A549 (cell line): Measurements from ENCODE around the gene ANK2. TPM values are rescaled to one million over a fixed set of nuclear protein-coding genes. Genes with fewer than 3 reads are reported as not detected.

ENCODE experiments used
- ATAC-seq, 2 experiments: fragments of 200-7000 bp in 1 of 2; fragments of >200 bp in 1 of 2; cut with Nextera tagmentation in 1 of 2; cut with Tn5 transposase in 1 of 2; 3 replicates each; pipeline versions ENCODE4 v1.8.0 to v1.9.1; 2018 to 2020; ENCODE audit warnings: mild to moderate bottlenecking in 1 of 2, moderate library complexity in 1 of 2
- CTCF ChIA-PET: fragments of 300-600 bp; sonication (Branson Sonifier 250); formaldehyde crosslinking; extraction: SDS; loops from one replicate; lab custom pipeline; 2021; ENCODE audit warnings: antibody characterized with exemption, inconsistent platforms; lab: Yijun Ruan, JAX
- POLR2A ChIA-PET: fragments of 350-600 bp; formaldehyde crosslinking; extraction: SDS; loops from one replicate; lab custom pipeline; 2021; ENCODE audit warnings: antibody characterized with exemption, inconsistent platforms; lab: Yijun Ruan, JAX
- DNase-seq, 2 experiments: peaks; one replicate each; pipeline versions ENCODE4 v3.0.0 to v3.0.0-alpha.2; 2011 to 2016; ENCODE audit warnings: low read depth in 1 of 2, low spot score in 1 of 2
- FAIRE-seq: peaks from 2 replicates; lab custom pipeline; 2011; peaks lifted over from hg19 to GRCh38; lab: Jason Lieb, UNC
- H3K27ac ChIP-seq, 2 experiments: fragments of >200 bp; sonication (Bioruptor Twin); formaldehyde crosslinking; 3 replicates each; pipeline ENCODE4 v1.5.1; 2016 to 2017
- H3K4me1 ChIP-seq: fragments of >200 bp; sonication (Bioruptor Twin); formaldehyde crosslinking; 3 replicates; pipeline ENCODE4 v1.6.1; 2016
- H3K4me2 ChIP-seq: fragments of >200 bp; sonication (Bioruptor Twin); formaldehyde crosslinking; 3 replicates; pipeline ENCODE4 v1.6.1; 2016
- H3K4me3 ChIP-seq: fragments of >200 bp; sonication (Bioruptor Twin); formaldehyde crosslinking; 3 replicates; pipeline ENCODE4 v1.5.1; 2016
- H3K9me3 ChIP-seq: fragments of >200 bp; sonication (Bioruptor Twin); formaldehyde crosslinking; 3 replicates; pipeline ENCODE4 v1.6.1; 2016
- CHD2 ChIP-seq: fragments of 150-350 bp; IDR thresholded peaks from 2 replicates; pipeline ENCODE4 v1.6.1; 2014; ENCODE audit warnings: low read length; ENCODE audit not compliant: partially characterized antibody
- CHD4 ChIP-seq: fragments of 200-600 bp; sonication (generic); IDR thresholded peaks from 2 replicates; pipeline ENCODE4 v1.6.1; 2016; ENCODE audit warnings: antibody characterized with exemption, mild to moderate bottlenecking, borderline replicate concordance
- ELK1 ChIP-seq: fragments of 150-350 bp; IDR thresholded peaks from 2 replicates; pipeline ENCODE4 v1.6.1; 2014; ENCODE audit warnings: low read depth, mild to moderate bottlenecking, low read length
- EP300 ChIP-seq, 2 experiments: fragments of >200 bp; sonication (Bioruptor Twin); formaldehyde crosslinking; IDR thresholded peaks; 2 replicates in 1 of 2; 3 replicates in 1 of 2; pipeline ENCODE4 v1.6.1; 2016 to 2017
- FOXS1 ChIP-seq: fragments of 250-450 bp; sonication (Bioruptor Pico); IDR thresholded peaks from 2 replicates; pipeline ENCODE4 v1.5.0; 2020; ENCODE audit warnings: mild to moderate bottlenecking, moderate library complexity
- HDAC2 ChIP-seq: fragments of 200-600 bp; sonication (generic); IDR thresholded peaks from 2 replicates; pipeline ENCODE4 v1.6.1; 2016
- HES2 ChIP-seq: fragments of >200 bp; sonication (Bioruptor Twin); formaldehyde crosslinking; IDR thresholded peaks from 2 replicates; pipeline ENCODE4 v1.6.1; 2016
- HMGXB4 ChIP-seq: fragments of 250-450 bp; sonication (Bioruptor Pico); IDR thresholded peaks from 2 replicates; pipeline ENCODE4 v1.5.0; 2021; ENCODE audit warnings: mild to moderate bottlenecking, moderate library complexity, borderline replicate concordance
- HOXB5 ChIP-seq: fragments of 250-450 bp; sonication (Bioruptor Pico); IDR thresholded peaks from 2 replicates; pipeline ENCODE4 v1.5.0; 2020; ENCODE audit warnings: mild to moderate bottlenecking, moderate library complexity
- JUN ChIP-seq, 2 experiments: fragments of >200 bp; sonication (Bioruptor Twin); formaldehyde crosslinking; IDR thresholded peaks; 2 replicates in 1 of 2; 3 replicates in 1 of 2; pipeline ENCODE4 v1.6.1; 2016 to 2017
- JUNB ChIP-seq: fragments of >200 bp; sonication (Bioruptor Twin); formaldehyde crosslinking; IDR thresholded peaks from 2 replicates; pipeline ENCODE4 v1.6.1; 2016
- KDM1A ChIP-seq: fragments of 200-600 bp; sonication (generic); IDR thresholded peaks from 2 replicates; pipeline ENCODE4 v1.6.1; 2016; ENCODE audit warnings: low read depth, mild to moderate bottlenecking
- MYC ChIP-seq: IDR thresholded peaks from 2 replicates; pipeline ENCODE4 v1.6.1; 2012; ENCODE audit warnings: mild to moderate bottlenecking, inconsistent platforms, low read length, improper control_type of control experiment, borderline replicate concordance
- PBX3 ChIP-seq: IDR thresholded peaks from 2 replicates; pipeline ENCODE4 v1.6.1; 2012
- PHF8 ChIP-seq: fragments of 200-600 bp; sonication (generic); IDR thresholded peaks from 2 replicates; pipeline ENCODE4 v1.6.1; 2016; ENCODE audit warnings: low read depth, mild to moderate bottlenecking, antibody characterized with exemption, moderate library complexity, borderline replicate concordance
- REST ChIP-seq: fragments of 200-600 bp; sonication (generic); IDR thresholded peaks from 2 replicates; pipeline ENCODE4 v1.6.1; 2016; ENCODE audit warnings: antibody characterized with exemption, mild to moderate bottlenecking, moderate library complexity
- SMC3 ChIP-seq: fragments of >200 bp; sonication (Bioruptor Twin); formaldehyde crosslinking; IDR thresholded peaks from 3 replicates; pipeline ENCODE4 v1.6.1; 2018; ENCODE audit warnings: inconsistent platforms
- SREBF2 ChIP-seq: fragments of 450-650 bp; IDR thresholded peaks from 2 replicates; pipeline ENCODE4 v1.6.1; 2014; ENCODE audit warnings: mild to moderate bottlenecking, moderate library complexity
- WGBS: methylation state at CpG from one replicate; pipeline ENCODE4 v1.1.6; 2017; ENCODE audit errors: missing lambda C conversion rate; 5-methylcytosine and 5-hydroxymethylcytosine counted together
- polyA plus RNA-seq, 4 experiments: library from polyadenylated mRNA; depleted of rRNA in 3 of 4; stranded (reverse); fragments of >200 nt; fragmentation: RNase III in 1 of 4; extraction: RNeasy Plus Mini Kit Qiagen cat#74134 plus additional on column Dnase treatment in 1 of 4; gene quantifications; 2 replicates in 3 of 4; 3 replicates in 1 of 4; pipeline ENCODE4 v1.2.3, GENCODE V29; 2011 to 2017
- TF ChIP-seq, protein P1 (sequence below): fragments of >200 bp; sonication (Bioruptor Twin); formaldehyde crosslinking; IDR thresholded peaks from 3 replicates; pipeline ENCODE4 v1.6.1; 2016
- TF ChIP-seq, protein P2 (sequence below): fragments of 450-650 bp; IDR thresholded peaks from 2 replicates; pipeline ENCODE4 v1.6.1; 2014; ENCODE audit warnings: antibody characterized with exemption

ANK2 gene
- polyA plus RNA-seq, 2 of the 4 experiments (the other 2 are of a cell fraction), result 1.4 to 3.1 TPM

DNA sequence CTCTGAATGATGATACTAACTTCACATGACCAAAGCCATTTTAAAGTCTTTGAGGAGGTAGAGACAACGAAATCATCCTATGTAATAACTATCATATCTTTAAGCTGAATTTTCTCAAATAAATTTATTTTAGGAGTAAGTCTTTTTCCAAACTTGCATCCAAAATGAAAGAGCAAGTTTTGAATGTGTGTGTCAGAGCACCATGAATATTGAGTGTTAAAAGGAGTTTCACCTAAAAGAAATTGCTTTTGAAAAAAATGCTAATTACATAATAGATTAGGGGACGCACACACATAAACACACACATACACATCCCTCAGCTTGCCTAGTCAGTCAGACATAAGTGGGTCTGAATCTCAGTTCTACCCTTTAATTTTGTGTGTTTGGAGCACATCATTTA is 1.9 kb downstream of the ANK2 start (continued):
- TF ChIP-seq, protein P1, sequence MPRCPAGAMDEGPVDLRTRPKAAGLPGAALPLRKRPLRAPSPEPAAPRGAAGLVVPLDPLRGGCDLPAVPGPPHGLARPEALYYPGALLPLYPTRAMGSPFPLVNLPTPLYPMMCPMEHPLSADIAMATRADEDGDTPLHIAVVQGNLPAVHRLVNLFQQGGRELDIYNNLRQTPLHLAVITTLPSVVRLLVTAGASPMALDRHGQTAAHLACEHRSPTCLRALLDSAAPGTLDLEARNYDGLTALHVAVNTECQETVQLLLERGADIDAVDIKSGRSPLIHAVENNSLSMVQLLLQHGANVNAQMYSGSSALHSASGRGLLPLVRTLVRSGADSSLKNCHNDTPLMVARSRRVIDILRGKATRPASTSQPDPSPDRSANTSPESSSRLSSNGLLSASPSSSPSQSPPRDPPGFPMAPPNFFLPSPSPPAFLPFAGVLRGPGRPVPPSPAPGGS, result no peak

- ChIA-PET POLR2A (no interaction called here), CTCF (no interaction called here)
- H3K27ac ChIP-seq, result no peak overlapping the region
- ATAC-seq (no peak), DNase-seq (no peak), FAIRE-seq (no peak)
- WGBS, result 70% methylated on average over 9 of the region's 9 CpGs
- no peaks in the 10 kb centered on the region for H3K4me1 ChIP-seq
- TF ChIP-seq HDAC2 (no peak), EP300 (IDR thresholded peaks at IDR 0.05) (no peak), HOXB5 (CRISPR knock-in tag) (no peak), PHF8 (no peak), SMC3 (no peak), SREBF2 (no peak)
- H3K4me3 ChIP-seq, result no peak overlapping the region
- H3K4me2 ChIP-seq, result no peak overlapping the region
- H3K9me3 ChIP-seq, result no peaks in the 10 kb centered on the region
Observed at GRCh38 chr4:113052379-113052951, 3.0 kb downstream of the ANK2 start.

DNA sequence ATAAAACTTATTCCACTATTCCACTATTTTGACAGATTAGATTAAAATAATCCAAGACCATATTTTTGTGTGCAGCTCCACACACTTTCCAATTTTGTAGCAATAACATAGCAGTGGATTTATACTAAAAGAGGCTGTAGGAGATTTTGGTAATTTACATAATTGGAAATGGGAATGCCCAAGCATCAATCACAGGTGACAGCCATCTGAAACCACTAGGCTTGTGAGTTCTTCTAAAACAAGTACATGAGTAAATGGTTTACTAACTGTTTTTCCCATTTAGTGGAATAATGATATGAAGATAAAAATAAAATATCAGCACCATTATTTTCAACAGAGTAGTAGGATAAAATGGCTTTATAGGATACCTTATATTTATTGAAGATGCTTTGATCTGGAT is 4.4 kb downstream of the ANK2 start:
- no peak overlapping the region for H3K4me3 ChIP-seq
- no peak for ATAC-seq
- no peak for FAIRE-seq
- no peak overlapping the region for H3K27ac ChIP-seq
- H3K4me2 ChIP-seq, result no peak overlapping the region
- no peaks in the 10 kb centered on the region for H3K9me3 ChIP-seq
- DNase-seq, result no peak
- POLR2A ChIA-PET, result no interaction called here
- TF ChIP-seq JUNB (no peak), REST (no peak), KDM1A (no peak), FOXS1 (CRISPR knock-in tag) (no peak), HMGXB4 (CRISPR knock-in tag) (no peak), MYC (no peak), CHD4 (no peak), HES2 (no peak), CHD2 (no peak), PHF8 (no peak), ELK1 (no peak), PBX3 (no peak), JUN (IDR thresholded peaks at IDR 0.05) (no peak)
- TF ChIP-seq, protein P2, sequence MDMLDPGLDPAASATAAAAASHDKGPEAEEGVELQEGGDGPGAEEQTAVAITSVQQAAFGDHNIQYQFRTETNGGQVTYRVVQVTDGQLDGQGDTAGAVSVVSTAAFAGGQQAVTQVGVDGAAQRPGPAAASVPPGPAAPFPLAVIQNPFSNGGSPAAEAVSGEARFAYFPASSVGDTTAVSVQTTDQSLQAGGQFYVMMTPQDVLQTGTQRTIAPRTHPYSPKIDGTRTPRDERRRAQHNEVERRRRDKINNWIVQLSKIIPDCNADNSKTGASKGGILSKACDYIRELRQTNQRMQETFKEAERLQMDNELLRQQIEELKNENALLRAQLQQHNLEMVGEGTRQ, result no peak
- CTCF ChIA-PET, result no interaction called here
- H3K4me1 ChIP-seq, result no peaks in the 10 kb centered on the region
